Liver (tissue), 9 donors: Measurements from ENCODE around the gene HPS5. TPM values are rescaled to one million over a fixed set of nuclear protein-coding genes. Genes with fewer than 3 reads are reported as not detected.

Experiments used
- DNase-seq: peaks from one replicate; pipeline ENCODE4 v3.0.0-alpha.2; 2017; ENCODE audit warnings: low spot score
- H3K27ac ChIP-seq, 2 donors: one replicate each; pipeline ENCODE4 v1.7.0; 2013; ENCODE audit warnings: inconsistent platforms in 2 of 2, low read length in 2 of 2, control low read depth in 1 of 2, low read depth in 1 of 2, mild to moderate bottlenecking in 1 of 2
- H3K27me3 ChIP-seq, 4 donors: one replicate each; pipeline versions ENCODE4 v1.6.1 to v1.7.0; 2013; ENCODE audit warnings: low read length in 3 of 4, inconsistent platforms in 1 of 4, mild to moderate bottlenecking in 1 of 4, moderate library complexity in 1 of 4; ENCODE audit not compliant: control insufficient read depth in 4 of 4, insufficient read depth in 4 of 4
- H3K36me3 ChIP-seq, 4 donors: one replicate each; pipeline versions ENCODE4 v1.6.1 to v1.7.0; 2013; ENCODE audit warnings: low read length in 3 of 4, mild to moderate bottlenecking in 3 of 4, low read depth in 1 of 4, moderate library complexity in 1 of 4; ENCODE audit not compliant: control insufficient read depth in 4 of 4, insufficient read depth in 3 of 4
- H3K4me1 ChIP-seq, 4 donors: one replicate each; pipeline versions ENCODE4 v1.6.1 to v1.7.0; 2013; ENCODE audit warnings: low read length in 3 of 4, mild to moderate bottlenecking in 3 of 4, moderate library complexity in 1 of 4; ENCODE audit not compliant: control insufficient read depth in 4 of 4, insufficient read depth in 4 of 4
- H3K4me3 ChIP-seq, 3 donors: one replicate each; pipeline versions ENCODE4 v1.6.1 to v1.7.0; 2013; ENCODE audit warnings: low read length in 3 of 3, control low read depth in 1 of 3, low read depth in 1 of 3, mild to moderate bottlenecking in 1 of 3
- H3K9ac ChIP-seq, 2 donors: one replicate each; pipeline ENCODE4 v1.7.0; 2013; ENCODE audit warnings: low read length in 2 of 2, mild to moderate bottlenecking in 2 of 2, moderate library complexity in 2 of 2, control low read depth in 1 of 2, low read depth in 1 of 2
- H3K9me3 ChIP-seq, 4 donors: one replicate each; pipeline versions ENCODE4 v1.6.1 to v1.7.0; 2013; ENCODE audit warnings: low read length in 3 of 4; ENCODE audit not compliant: control insufficient read depth in 4 of 4
- CTCF ChIP-seq: fragments of 150-350 bp; IDR thresholded peaks from 2 replicates; pipeline ENCODE4 v1.5.1; 2017; ENCODE audit warnings: improper control_type of control experiment, low read depth, low read length; ENCODE audit not compliant: missing input control
- EGR1 ChIP-seq, 2 donors: IDR thresholded peaks; 2 replicates each; pipeline ENCODE4 v1.6.1; 2016 to 2018; ENCODE audit warnings: antibody characterized with exemption in 2 of 2, low read depth in 2 of 2
- FOXA1 ChIP-seq: IDR thresholded peaks from 2 replicates; pipeline ENCODE4 v1.6.1; 2016; ENCODE audit warnings: antibody characterized with exemption
- FOXA2 ChIP-seq: IDR thresholded peaks from 2 replicates; pipeline ENCODE4 v1.6.1; 2016; ENCODE audit warnings: antibody characterized with exemption
- GABPA ChIP-seq, 2 donors: IDR thresholded peaks in 1 of 2; conservative IDR thresholded peaks in 1 of 2; 2 replicates each; pipeline ENCODE4 v1.6.1; 2016; ENCODE audit warnings: antibody characterized with exemption in 2 of 2, mild to moderate bottlenecking in 1 of 2, moderate library complexity in 1 of 2
- HNF4A ChIP-seq, 2 donors: conservative IDR thresholded peaks; 2 replicates each; pipeline ENCODE4 v1.6.1; 2016; ENCODE audit warnings: antibody characterized with exemption in 2 of 2, mild to moderate bottlenecking in 2 of 2
- HNF4G ChIP-seq: IDR thresholded peaks from 2 replicates; pipeline ENCODE4 v1.6.1; 2016; ENCODE audit warnings: antibody characterized with exemption
- JUND ChIP-seq, 2 donors: IDR thresholded peaks; 2 replicates each; pipeline ENCODE4 v1.6.1; 2016; ENCODE audit warnings: antibody characterized with exemption in 2 of 2
- NR2F2 ChIP-seq: IDR thresholded peaks from 2 replicates; pipeline ENCODE4 v1.6.1; 2016; ENCODE audit warnings: antibody characterized with exemption
- RAD21 ChIP-seq, 2 donors: IDR thresholded peaks; 2 replicates each; pipeline ENCODE4 v1.6.1; 2016; ENCODE audit warnings: antibody characterized with exemption in 2 of 2, mild to moderate bottlenecking in 2 of 2
- RXRA ChIP-seq, 2 donors: IDR thresholded peaks; 2 replicates each; pipeline ENCODE4 v1.6.1; 2017 to 2018; ENCODE audit warnings: antibody characterized with exemption in 2 of 2, mild to moderate bottlenecking in 1 of 2
- SP1 ChIP-seq: IDR thresholded peaks from 2 replicates; pipeline ENCODE4 v1.6.1; 2018; ENCODE audit warnings: antibody characterized with exemption, mild to moderate bottlenecking
- TAF1 ChIP-seq: conservative IDR thresholded peaks from 2 replicates; pipeline ENCODE4 v1.6.1; 2016; ENCODE audit warnings: antibody characterized with exemption, mild to moderate bottlenecking
- YY1 ChIP-seq: IDR thresholded peaks from 2 replicates; pipeline ENCODE4 v1.6.1; 2016; ENCODE audit warnings: antibody characterized with exemption, mild to moderate bottlenecking
- WGBS: extraction: QIAGEN DNeasy Blood & Tissue Kit; methylation state at CpG from one replicate; pipeline ENCODE4 v1.1.7; 2013; 5-methylcytosine and 5-hydroxymethylcytosine counted together
- polyA plus RNA-seq, 2 donors: library from polyadenylated mRNA; stranded (reverse) in 1 of 2; unstranded in 1 of 2; fragments of 200-250 nt in 1 of 2; fragments of >200 nt in 1 of 2; fragmentation: Nextera tagmentation in 1 of 2; extraction: Ambion mirVana in 1 of 2; gene quantifications; one replicate each; pipeline versions ENCODE4 v1.2.1 to v1.2.3, GENCODE V29; 2013 to 2015
- total RNA-seq, 2 donors: library from RNA; depleted of rRNA; stranded (reverse); fragments of >200 nt; gene quantifications; one replicate each; pipeline ENCODE4 v1.2.3, GENCODE V29; 2014
- TF ChIP-seq, protein P1 (sequence below): IDR thresholded peaks from 2 replicates; pipeline ENCODE4 v1.6.1; 2016; ENCODE audit warnings: antibody characterized with exemption
- TF ChIP-seq, protein P2 (sequence below): IDR thresholded peaks from 2 replicates; pipeline ENCODE4 v1.6.1; 2016; ENCODE audit warnings: antibody characterized with exemption
- TF ChIP-seq, protein P3 (sequence below): IDR thresholded peaks from 2 replicates; pipeline ENCODE4 v1.6.1; 2016; ENCODE audit warnings: antibody characterized with exemption
- TF ChIP-seq, protein P4 (sequence below): IDR thresholded peaks from 2 replicates; pipeline ENCODE4 v1.6.1; 2016; ENCODE audit warnings: antibody characterized with exemption, mild to moderate bottlenecking
- donor health status: healthy.
- donor health status: healthy.
- donor health status: healthy.
- donor health status: healthy.
- donor health status: healthy.

HPS5 gene
- total and polyA plus RNA-seq, 4 donors: 15.7 to 134 (median 24.2) TPM

GRCh38 chr11:18239655-18240054 lies 82.3 kb downstream of the HPS5 start:
- Histone ChIP-seq H3K9ac (no peak overlapping the region), H3K4me3 (no peak overlapping the region), H3K4me1 (peaks cover 0 to 13% (median 12%) of the 10 kb centered on the region in 4 donors), H3K9me3 (no peaks in the 10 kb centered on the region), H3K27me3 (no peaks in the 10 kb centered on the region), H3K27ac (no peak overlapping the region), H3K36me3 (peaks cover 0 to 7% (median 2%) of the 10 kb centered on the region in 4 donors)
- TF ChIP-seq SP1 (no peak), TAF1 (no peak), FOXA1 (peak; percentile 46), RXRA (IDR thresholded peaks at IDR 0.05) (peak; percentile 49 to 72), JUND (IDR thresholded peaks at IDR 0.05) (peak; percentile 17 to 42), YY1 (peak; percentile 35), CTCF (no peak), HNF4G (peak; percentile 72), FOXA2 (peak; percentile 61), NR2F2 (no peak), GABPA (IDR thresholded peaks at IDR 0.05 in 1 of 2, conservative IDR thresholded peaks at IDR 0.05 in 1 of 2) (no peak), HNF4A (conservative IDR thresholded peaks at IDR 0.05) (peak; percentile 87 to 90), RAD21 (IDR thresholded peaks at IDR 0.05) (peak; percentile 9 to 18), EGR1 (IDR thresholded peaks at IDR 0.05; ENCODE audit: low read depth in 2 of 2) (no peak)
- TF ChIP-seq, protein P1, sequence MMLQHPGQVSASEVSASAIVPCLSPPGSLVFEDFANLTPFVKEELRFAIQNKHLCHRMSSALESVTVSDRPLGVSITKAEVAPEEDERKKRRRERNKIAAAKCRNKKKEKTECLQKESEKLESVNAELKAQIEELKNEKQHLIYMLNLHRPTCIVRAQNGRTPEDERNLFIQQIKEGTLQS: no peak
- TF ChIP-seq, protein P2, sequence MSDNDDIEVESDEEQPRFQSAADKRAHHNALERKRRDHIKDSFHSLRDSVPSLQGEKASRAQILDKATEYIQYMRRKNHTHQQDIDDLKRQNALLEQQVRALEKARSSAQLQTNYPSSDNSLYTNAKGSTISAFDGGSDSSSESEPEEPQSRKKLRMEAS: no peak
- TF ChIP-seq, protein P3, sequence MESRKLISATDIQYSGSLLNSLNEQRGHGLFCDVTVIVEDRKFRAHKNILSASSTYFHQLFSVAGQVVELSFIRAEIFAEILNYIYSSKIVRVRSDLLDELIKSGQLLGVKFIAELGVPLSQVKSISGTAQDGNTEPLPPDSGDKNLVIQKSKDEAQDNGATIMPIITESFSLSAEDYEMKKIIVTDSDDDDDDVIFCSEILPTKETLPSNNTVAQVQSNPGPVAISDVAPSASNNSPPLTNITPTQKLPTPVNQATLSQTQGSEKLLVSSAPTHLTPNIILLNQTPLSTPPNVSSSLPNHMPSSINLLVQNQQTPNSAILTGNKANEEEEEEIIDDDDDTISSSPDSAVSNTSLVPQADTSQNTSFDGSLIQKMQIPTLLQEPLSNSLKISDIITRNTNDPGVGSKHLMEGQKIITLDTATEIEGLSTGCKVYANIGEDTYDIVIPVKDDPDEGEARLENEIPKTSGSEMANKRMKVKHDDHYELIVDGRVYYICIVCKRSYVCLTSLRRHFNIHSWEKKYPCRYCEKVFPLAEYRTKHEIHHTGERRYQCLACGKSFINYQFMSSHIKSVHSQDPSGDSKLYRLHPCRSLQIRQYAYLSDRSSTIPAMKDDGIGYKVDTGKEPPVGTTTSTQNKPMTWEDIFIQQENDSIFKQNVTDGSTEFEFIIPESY: no peak
- TF ChIP-seq, protein P4, sequence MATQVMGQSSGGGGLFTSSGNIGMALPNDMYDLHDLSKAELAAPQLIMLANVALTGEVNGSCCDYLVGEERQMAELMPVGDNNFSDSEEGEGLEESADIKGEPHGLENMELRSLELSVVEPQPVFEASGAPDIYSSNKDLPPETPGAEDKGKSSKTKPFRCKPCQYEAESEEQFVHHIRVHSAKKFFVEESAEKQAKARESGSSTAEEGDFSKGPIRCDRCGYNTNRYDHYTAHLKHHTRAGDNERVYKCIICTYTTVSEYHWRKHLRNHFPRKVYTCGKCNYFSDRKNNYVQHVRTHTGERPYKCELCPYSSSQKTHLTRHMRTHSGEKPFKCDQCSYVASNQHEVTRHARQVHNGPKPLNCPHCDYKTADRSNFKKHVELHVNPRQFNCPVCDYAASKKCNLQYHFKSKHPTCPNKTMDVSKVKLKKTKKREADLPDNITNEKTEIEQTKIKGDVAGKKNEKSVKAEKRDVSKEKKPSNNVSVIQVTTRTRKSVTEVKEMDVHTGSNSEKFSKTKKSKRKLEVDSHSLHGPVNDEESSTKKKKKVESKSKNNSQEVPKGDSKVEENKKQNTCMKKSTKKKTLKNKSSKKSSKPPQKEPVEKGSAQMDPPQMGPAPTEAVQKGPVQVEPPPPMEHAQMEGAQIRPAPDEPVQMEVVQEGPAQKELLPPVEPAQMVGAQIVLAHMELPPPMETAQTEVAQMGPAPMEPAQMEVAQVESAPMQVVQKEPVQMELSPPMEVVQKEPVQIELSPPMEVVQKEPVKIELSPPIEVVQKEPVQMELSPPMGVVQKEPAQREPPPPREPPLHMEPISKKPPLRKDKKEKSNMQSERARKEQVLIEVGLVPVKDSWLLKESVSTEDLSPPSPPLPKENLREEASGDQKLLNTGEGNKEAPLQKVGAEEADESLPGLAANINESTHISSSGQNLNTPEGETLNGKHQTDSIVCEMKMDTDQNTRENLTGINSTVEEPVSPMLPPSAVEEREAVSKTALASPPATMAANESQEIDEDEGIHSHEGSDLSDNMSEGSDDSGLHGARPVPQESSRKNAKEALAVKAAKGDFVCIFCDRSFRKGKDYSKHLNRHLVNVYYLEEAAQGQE: no peak
- DNase-seq: no peak
- WGBS: 58% methylated on average over 1 of the region's 1 CpG
